Spleen (tissue), 11 donors: ENCODE data around the gene KIAA0408. TPM values are rescaled to one million over a fixed set of nuclear protein-coding genes. Genes with fewer than 3 reads are reported as not detected.

Source experiments
- DNase-seq: peaks from one replicate; pipeline ENCODE4 v3.0.0-alpha.2; 2020
- H3K27ac ChIP-seq, 8 donors: fragments of 200-600 bp; sonication (generic) in 7 of 8; 1 replicate in 4 of 8; 2 replicates in 4 of 8; pipeline versions ENCODE4 v1.5.0 to v1.8.0; 2016 to 2021; ENCODE audit warnings: inconsistent platforms in 4 of 8, mild to moderate bottlenecking in 4 of 8, moderate library complexity in 1 of 8
- H3K27me3 ChIP-seq, 7 donors: fragments of 200-600 bp; sonication (generic) in 6 of 7; replicated peaks in 1 of 7; 1 replicate in 4 of 7; 2 replicates in 3 of 7; pipeline versions ENCODE4 v1.5.0 to v1.8.0; 2016 to 2021; ENCODE audit warnings: inconsistent platforms in 3 of 7, mild to moderate bottlenecking in 1 of 7
- H3K36me3 ChIP-seq, 6 donors: fragments of 200-600 bp; sonication (generic) in 5 of 6; 1 replicate in 4 of 6; 2 replicates in 2 of 6; pipeline versions ENCODE4 v1.5.0 to v1.8.0; 2016 to 2021; ENCODE audit warnings: inconsistent platforms in 2 of 6
- H3K4me1 ChIP-seq, 6 donors: fragments of 200-600 bp; sonication (generic) in 5 of 6; 1 replicate in 3 of 6; 2 replicates in 3 of 6; pipeline versions ENCODE4 v1.5.0 to v1.8.0; 2016 to 2021; ENCODE audit warnings: inconsistent platforms in 3 of 6
- H3K4me3 ChIP-seq, 8 donors: fragments of 200-600 bp; sonication (generic) in 7 of 8; 1 replicate in 4 of 8; 2 replicates in 4 of 8; pipeline versions ENCODE4 v1.5.0 to v1.8.0; 2016 to 2021; ENCODE audit warnings: inconsistent platforms in 4 of 8, mild to moderate bottlenecking in 4 of 8, moderate library complexity in 2 of 8
- H3K9me3 ChIP-seq, 8 donors: fragments of 200-600 bp; sonication (generic) in 7 of 8; 1 replicate in 4 of 8; 2 replicates in 4 of 8; pipeline versions ENCODE4 v1.5.0 to v1.8.0; 2016 to 2021; ENCODE audit warnings: inconsistent platforms in 4 of 8
- CTCF ChIP-seq, 11 experiments: fragments of 200-600 bp in 7 of 11; fragments of 450-650 bp in 4 of 11; sonication (generic) in 4 of 11; IDR thresholded peaks in 8 of 11; conservative IDR thresholded peaks in 3 of 11; 1 replicate in 7 of 11; 2 replicates in 4 of 11; pipeline versions ENCODE4 v1.4.0 to v1.8.0; 2016 to 2021; ENCODE audit warnings: antibody characterized with exemption in 11 of 11, inconsistent platforms in 4 of 11, mild to moderate bottlenecking in 1 of 11
- POLR2A ChIP-seq, 3 donors: fragments of 450-650 bp; IDR thresholded peaks; one replicate each; pipeline ENCODE4 v1.5.1; 2017; ENCODE audit warnings: antibody characterized with exemption in 3 of 3, mild to moderate bottlenecking in 1 of 3
- POLR2AphosphoS5 ChIP-seq, 3 donors: sonication (generic); formaldehyde crosslinking; IDR thresholded peaks; one replicate each; pipeline ENCODE4 v1.5.1; 2017; ENCODE audit warnings: antibody characterized with exemption in 3 of 3
- WGBS, 5 donors: extraction: QIAGEN DNeasy Blood & Tissue Kit in 3 of 5; methylation state at CpG; one replicate each; pipeline versions ENCODE4 v1.1.5 to v1.1.7; 2013 to 2018; 5-methylcytosine and 5-hydroxymethylcytosine counted together
- intact Hi-C: fragments of 100-400 bp; cut with DNase I; formaldehyde crosslinking; loops from one replicate; pipeline ENCODE4 v1.15.0; 2023; ENCODE audit warnings: low total_unique reads
- polyA plus RNA-seq, 3 donors: library from polyadenylated mRNA; stranded (reverse); fragments of 200-250 nt; gene quantifications; one replicate each; pipeline ENCODE4 v1.2.1, GENCODE V29; 2013
- total RNA-seq, 7 donors: library from RNA; depleted of rRNA in 3 of 7; stranded (reverse); fragments of >200 nt in 3 of 7; fragmentation: NEBNext Ultra II Directional in 4 of 7; extraction: Animal tissue kit (Norgen Biotek cat#: 25700) in 4 of 7; gene quantifications; one replicate each; pipeline versions ENCODE4 v1.1.0 to v1.2.1, GENCODE V29; 2016 to 2021
- donor health status: healthy with polysubstance abuse.
- donor health status: DM: no; HTN: no; CAD: no; lungs with moderate emphysema.
- donor health status: DM: no; HTN: no; CAD: no.
- donor health status: Bipolar disorder and iron deficiency.
- donor health status: healthy.
- donor health status: DM: no; HTN: no; CAD: no.
- donor health status: DM: yes; HTN: yes; CAD: no.

Gene KIAA0408
- total and polyA plus RNA-seq, 10 donors = 0.65 to 6.6 (median 2.5) TPM

GRCh38 chr6:127458817-127459216 lies 372 bp downstream of the KIAA0408 start:
- TF ChIP-seq POLR2A (IDR thresholded peaks at IDR 0.05) (no peak), POLR2AphosphoS5 (IDR thresholded peaks at IDR 0.05) (no peak), CTCF (IDR thresholded peaks at IDR 0.05 in 8 of 11, conservative IDR thresholded peaks at IDR 0.05 in 3 of 11) (no peak)
- Histone ChIP-seq H3K36me3 (no peaks in the 10 kb centered on the region), H3K27ac (peak overlapping the region in 6 of 8 donors; percentile 1 to 65 (median 52)), H3K9me3 (no peaks in the 10 kb centered on the region), H3K4me1 (peaks cover 0 to 12% (median 5%) of the 10 kb centered on the region in 6 donors), H3K4me3 (peak overlapping the region in 4 of 8 donors; percentile 10 to 30 (median 14)), H3K27me3 (no peaks in the 10 kb centered on the region)
- no peak for DNase-seq
- intact Hi-C loops = no loop called here
- WGBS, 5 donors = 74 to 84% (median 78%) methylated on average over 4 of the region's 4 CpGs

GRCh38 chr6:127458222-127458621 lies 967 bp downstream of the KIAA0408 start:
- Histone ChIP-seq H3K4me3 (peak overlapping the region in 3 of 8 donors; percentile 10 to 30 (median 16)), H3K4me1 (peaks cover 0 to 12% (median 5%) of the 10 kb centered on the region in 6 donors), H3K9me3 (no peaks in the 10 kb centered on the region), H3K36me3 (no peaks in the 10 kb centered on the region), H3K27me3 (no peaks in the 10 kb centered on the region), H3K27ac (peak overlapping the region in 6 of 8 donors; percentile 36 to 69 (median 60))
- DNase-seq = no peak
- WGBS, 5 donors = 66 to 82% (median 71%) methylated on average over 3 of the region's 3 CpGs
- TF ChIP-seq POLR2A (IDR thresholded peaks at IDR 0.05) = no peak
- TF ChIP-seq POLR2AphosphoS5 (IDR thresholded peaks at IDR 0.05) = no peak
- TF ChIP-seq CTCF (IDR thresholded peaks at IDR 0.05 in 8 of 11, conservative IDR thresholded peaks at IDR 0.05 in 3 of 11) = no peak
- intact Hi-C loops = no loop called here

- intact Hi-C loops = no loop called here
- WGBS, 5 donors = 24 to 48% (median 39%) methylated on average over 3 of the region's 3 CpGs
- TF ChIP-seq CTCF (IDR thresholded peaks at IDR 0.05 in 8 of 11, conservative IDR thresholded peaks at IDR 0.05 in 3 of 11) = no peak
- no peak for TF ChIP-seq POLR2AphosphoS5 (IDR thresholded peaks at IDR 0.05)
- DNase-seq = no peak
- Histone ChIP-seq H3K4me3 (peak overlapping the region in 1 of 8 donors; percentile 16), H3K27me3 (no peaks in the 10 kb centered on the region), H3K36me3 (no peaks in the 10 kb centered on the region), H3K9me3 (no peaks in the 10 kb centered on the region), H3K27ac (peak overlapping the region in 7 of 8 donors; percentile 28 to 69 (median 56)), H3K4me1 (peaks cover 0 to 12% (median 5%) of the 10 kb centered on the region in 6 donors)
Observed at GRCh38 chr6:127457456-127458064, 1.6 kb downstream of the KIAA0408 start.

GRCh38 chr6:127456465-127456864 lies 2.7 kb downstream of the KIAA0408 start:
- intact Hi-C loops = no loop called here
- peaks cover 0 to 12% (median 5%) of the 10 kb centered on the region in 6 donors for H3K4me1 ChIP-seq
- no peaks in the 10 kb centered on the region for H3K36me3 ChIP-seq
- H3K27ac ChIP-seq = peak overlapping the region in 4 of 8 donors; percentile 50 to 69 (median 60)
- H3K4me3 ChIP-seq = no peak overlapping the region
- 85 to 91% (median 89%) methylated on average over 3 of the region's 3 CpGs for WGBS, 5 donors
- H3K27me3 ChIP-seq = no peaks in the 10 kb centered on the region
- no peak for DNase-seq
- TF ChIP-seq CTCF (IDR thresholded peaks at IDR 0.05 in 8 of 11, conservative IDR thresholded peaks at IDR 0.05 in 3 of 11) = no peak
- no peak for TF ChIP-seq POLR2AphosphoS5 (IDR thresholded peaks at IDR 0.05)
- no peak for TF ChIP-seq POLR2A (IDR thresholded peaks at IDR 0.05)
- H3K9me3 ChIP-seq = no peaks in the 10 kb centered on the region
